WI38 (cell line): ENCODE measurements around the gene MIEF1.

ENCODE experiments used
- H3K4me3 ChIP-seq: 2 replicates; pipeline ENCODE4 v1.5.1; 2011; ENCODE audit warnings: low read depth, mild to moderate bottlenecking, control low read depth, low read length
- CTCF ChIP-seq: IDR thresholded peaks from 2 replicates; pipeline ENCODE4 v1.5.1; 2012; ENCODE audit warnings: low read depth, mild to moderate bottlenecking, control low read depth, low read length

MIEF1 gene

GRCh38 chr22:39528080-39528661 lies 26.1 kb downstream of the MIEF1 start:
- no peak overlapping the region for H3K4me3 ChIP-seq
- no peak for TF ChIP-seq CTCF

GRCh38 chr22:39528681-39529486 lies 26.8 kb downstream of the MIEF1 start:
- no peak overlapping the region for H3K4me3 ChIP-seq
- TF ChIP-seq CTCF = peak; percentile 99

- no peak for TF ChIP-seq CTCF
- no peak overlapping the region for H3K4me3 ChIP-seq
These were observed 27.4 kb downstream of the MIEF1 start for GRCh38 chr22:39529487-39529851.

- TF ChIP-seq CTCF = no peak
These were observed 28.0 kb downstream of the MIEF1 start for GRCh38 chr22:39530116-39530515.

GRCh38 chr22:39530692-39531331 lies 28.7 kb downstream of the MIEF1 start:
- no peak overlapping the region for H3K4me3 ChIP-seq
- no peak for TF ChIP-seq CTCF

More at GRCh38 chr22:39530116-39530515, 28.0 kb downstream of the MIEF1 start:
- H3K4me3 ChIP-seq = no peak overlapping the region

- TF ChIP-seq CTCF = no peak
These were observed 30.4 kb downstream of the MIEF1 start, which contains the start of gene RPS19BP1 for GRCh38 chr22:39532215-39533073. Gene RPS19BP1, minus strand, starts transcription at chr22:39532748. Its CDS starts 10 bp downstream, at chr22:39532738.

More at GRCh38 chr22:39532215-39533073, 30.4 kb downstream of the MIEF1 start, which contains the start of gene RPS19BP1:
- peak within 1 kb of the TSS; percentile 98 for H3K4me3 ChIP-seq
